GM12891 (cell line): ENCODE data around the gene PTPRG.
A peak's percentile ranks its signal among the peaks of the same experiment; 100 is the strongest.

Source experiments
- DNase-seq: peaks from one replicate; pipeline ENCODE4 v3.0.0; 2011; ENCODE audit warnings: low spot score; ENCODE audit not compliant: insufficient read length
- FAIRE-seq: peaks from 2 replicates; lab custom pipeline; 2011; peaks lifted over from hg19 to GRCh38; lab: Jason Lieb, UNC
- PAX5 ChIP-seq: IDR thresholded peaks from 2 replicates; pipeline ENCODE4 v1.6.1; 2011; ENCODE audit warnings: low read length, moderate library complexity, mild to moderate bottlenecking; ENCODE audit not compliant: insufficient read depth, severe bottlenecking
- POLR2A ChIP-seq: IDR thresholded peaks from 2 replicates; pipeline ENCODE4 v1.6.1; 2011; ENCODE audit warnings: low read depth, low read length, control low read depth
- POLR2AphosphoS5 ChIP-seq: IDR thresholded peaks from 2 replicates; pipeline ENCODE4 v1.6.1; 2011; ENCODE audit warnings: low read depth, low read length, control low read depth
- POU2F2 ChIP-seq: IDR thresholded peaks from 2 replicates; pipeline ENCODE4 v1.6.1; 2011; ENCODE audit warnings: low read depth, mild to moderate bottlenecking, control low read depth, low read length, moderate library complexity
- SPI1 ChIP-seq: IDR thresholded peaks from 2 replicates; pipeline ENCODE4 v1.6.1; 2011; ENCODE audit warnings: low read depth, low read length, control low read depth
- TAF1 ChIP-seq: IDR thresholded peaks from 2 replicates; pipeline ENCODE4 v1.6.1; 2011; ENCODE audit warnings: low read depth, low read length, control low read depth

Gene PTPRG

GRCh38 chr3:61793056-61793455 lies 231.7 kb downstream of the PTPRG start:
- TF ChIP-seq POLR2A: no peak
- no peak for TF ChIP-seq SPI1
- no peak for TF ChIP-seq PAX5
- TF ChIP-seq POU2F2: no peak
- no peak for TF ChIP-seq TAF1
- TF ChIP-seq POLR2AphosphoS5: no peak
- DNase-seq (no peak), FAIRE-seq (peak; percentile 66)

- DNase-seq (no peak), FAIRE-seq (no peak)
- TF ChIP-seq POLR2AphosphoS5: no peak
- no peak for TF ChIP-seq POLR2A
- no peak for TF ChIP-seq TAF1
- no peak for TF ChIP-seq SPI1
- TF ChIP-seq PAX5: no peak
- no peak for TF ChIP-seq POU2F2
These were observed 232.2 kb downstream of the PTPRG start for GRCh38 chr3:61793521-61793920.

GRCh38 chr3:61794341-61794740 lies 233.0 kb downstream of the PTPRG start:
- FAIRE-seq (no peak), DNase-seq (no peak)
- TF ChIP-seq POLR2AphosphoS5: no peak
- no peak for TF ChIP-seq TAF1
- no peak for TF ChIP-seq SPI1
- TF ChIP-seq POLR2A: no peak
- no peak for TF ChIP-seq POU2F2
- TF ChIP-seq PAX5: no peak

DNA sequence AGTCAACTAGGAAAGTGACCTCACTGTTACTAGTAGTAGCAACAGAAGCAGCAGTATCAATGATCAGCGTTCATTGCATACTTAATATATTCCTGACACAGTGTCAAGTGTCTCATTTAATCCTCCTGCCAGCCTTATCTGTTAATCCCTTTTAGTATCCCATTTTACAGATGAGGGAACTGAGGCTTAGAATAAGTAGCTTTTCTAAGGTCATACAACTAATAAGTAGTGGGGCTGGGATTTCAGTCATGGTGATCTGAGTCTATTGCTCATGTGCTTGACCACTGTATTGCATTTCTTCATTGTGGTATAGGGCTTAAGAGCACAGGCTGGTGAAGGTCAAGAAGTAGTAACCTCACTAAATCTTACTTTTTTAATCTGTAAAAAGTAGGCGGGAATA lies 233.6 kb downstream of the PTPRG start:
- no peak for TF ChIP-seq POU2F2
- TF ChIP-seq SPI1: no peak
- TF ChIP-seq POLR2AphosphoS5: no peak
- no peak for TF ChIP-seq POLR2A
- TF ChIP-seq TAF1: no peak
- no peak for TF ChIP-seq PAX5
- DNase-seq: no peak
- FAIRE-seq: no peak

GRCh38 chr3:61796088-61796680 lies 234.8 kb downstream of the PTPRG start:
- DNase-seq (no peak), FAIRE-seq (no peak)
- TF ChIP-seq POU2F2 (no peak), TAF1 (no peak), PAX5 (no peak), POLR2A (no peak), SPI1 (no peak), POLR2AphosphoS5 (no peak)

DNA sequence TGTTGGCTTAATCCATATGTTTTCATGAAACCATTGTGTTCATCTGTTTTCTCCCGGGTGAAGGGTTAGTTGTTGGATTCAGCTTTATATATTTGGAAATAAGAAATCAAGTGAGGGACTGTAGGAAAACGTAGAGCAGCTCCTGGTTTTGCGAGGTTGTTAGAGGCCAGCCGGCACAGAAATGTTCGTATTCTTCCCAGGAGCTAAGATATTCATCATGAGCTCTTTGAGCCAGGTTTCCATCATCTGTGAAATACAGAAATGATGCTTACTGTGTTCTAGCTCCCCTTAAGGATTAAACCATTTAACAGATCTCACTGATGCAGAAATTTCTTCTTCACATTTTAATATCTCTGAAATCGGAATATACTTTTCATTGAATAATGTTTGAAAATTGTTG lies 235.5 kb downstream of the PTPRG start:
- DNase-seq: no peak
- no peak for FAIRE-seq
- TF ChIP-seq POLR2A (no peak), PAX5 (no peak), POU2F2 (no peak), SPI1 (no peak), POLR2AphosphoS5 (no peak), TAF1 (no peak)

DNA sequence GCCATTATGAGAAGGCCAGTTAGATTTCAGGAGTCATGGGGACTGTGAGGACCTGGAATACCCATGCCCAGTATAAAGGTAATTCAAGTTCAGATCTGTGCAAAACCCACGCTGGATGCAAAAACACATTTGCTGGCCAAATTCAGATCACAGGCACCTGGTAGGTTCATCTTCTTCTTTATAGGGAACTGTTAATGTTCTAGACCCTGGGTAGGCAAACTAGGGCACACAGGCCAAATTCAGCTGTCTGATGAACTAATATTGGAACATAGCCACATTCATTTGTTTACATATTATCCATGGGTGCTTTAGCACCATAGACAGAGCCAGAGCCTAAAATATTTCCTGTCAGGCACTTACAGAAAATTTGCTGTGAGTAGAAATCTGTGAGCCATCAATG lies 241.4 kb downstream of the PTPRG start:
- TF ChIP-seq PAX5: no peak
- DNase-seq: no peak
- FAIRE-seq: no peak

DNA sequence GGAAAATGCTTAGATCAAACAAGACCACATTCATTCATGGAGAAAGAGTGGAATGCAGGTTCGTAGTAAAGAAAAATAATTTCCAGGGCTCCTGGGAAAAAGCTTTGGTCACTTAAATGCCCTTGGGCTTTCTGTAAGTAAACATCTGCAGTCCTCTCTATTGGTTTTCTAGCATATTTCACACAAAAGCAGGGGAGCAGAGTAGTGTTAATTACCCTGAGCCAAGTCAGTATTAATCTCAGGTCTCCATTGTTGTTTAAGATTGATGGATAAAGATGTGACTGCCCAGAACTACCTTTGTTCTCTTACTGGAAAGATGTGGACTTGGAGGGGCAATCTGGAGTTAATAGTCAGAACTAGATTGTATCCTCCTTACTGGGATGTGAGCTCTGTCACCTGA lies 242.6 kb downstream of the PTPRG start:
- TF ChIP-seq TAF1 (no peak), SPI1 (no peak), POLR2A (no peak), PAX5 (no peak), POU2F2 (no peak), POLR2AphosphoS5 (no peak)
- no peak for FAIRE-seq
- no peak for DNase-seq

DNA sequence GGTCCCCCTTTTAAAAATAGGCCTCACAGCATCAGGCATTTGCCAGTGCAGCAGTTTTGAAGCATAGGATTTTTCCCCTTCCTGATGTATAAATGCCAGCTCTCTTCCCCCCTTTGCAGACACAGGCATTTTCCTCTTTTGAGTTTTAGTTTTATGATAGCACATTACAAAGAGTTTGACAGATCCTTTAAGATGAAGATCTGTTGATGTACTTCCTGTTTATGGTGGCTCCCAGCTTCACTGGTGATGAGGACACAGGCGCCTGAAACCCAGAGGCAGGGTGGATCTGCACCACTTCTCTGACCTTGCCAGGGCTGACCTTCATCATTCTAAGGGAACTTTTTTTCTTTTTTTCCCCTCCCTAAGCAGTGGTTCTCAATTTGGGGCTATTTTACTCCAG lies 243.4 kb downstream of the PTPRG start:
- no peak for FAIRE-seq
- TF ChIP-seq TAF1 (no peak), PAX5 (no peak), POU2F2 (no peak), SPI1 (no peak), POLR2A (no peak), POLR2AphosphoS5 (no peak)
- no peak for DNase-seq

DNA sequence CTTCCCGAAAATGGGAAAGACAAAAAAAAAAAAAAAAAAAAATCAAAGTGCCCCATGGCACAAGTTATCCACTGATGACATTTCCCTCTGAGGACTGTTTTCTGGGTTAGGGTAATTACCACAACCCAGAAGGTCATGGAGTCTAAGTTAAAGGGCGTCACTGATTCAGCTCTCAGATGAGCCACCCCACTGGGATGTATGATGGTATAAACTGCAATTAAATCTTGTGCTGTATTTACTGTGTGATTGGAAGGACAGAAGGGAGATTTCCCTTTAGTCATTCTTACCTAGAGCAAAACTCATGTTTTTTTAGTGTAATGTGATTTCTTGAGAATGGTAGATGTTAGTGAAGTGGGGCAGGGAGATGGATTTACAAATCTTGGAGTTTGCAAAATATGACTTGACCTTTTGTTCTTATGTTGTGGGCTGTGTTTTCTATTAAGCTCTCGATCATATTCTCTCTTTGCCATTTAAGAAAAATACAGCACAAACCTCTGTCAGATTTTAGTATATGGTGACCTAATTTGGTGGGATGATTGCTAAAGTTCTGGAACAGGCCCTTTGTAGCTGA lies 244.2 kb downstream of the PTPRG start:
- no peak for DNase-seq
- peak; percentile 16 for FAIRE-seq
- no peak for TF ChIP-seq TAF1
- no peak for TF ChIP-seq POLR2AphosphoS5
- TF ChIP-seq POU2F2: no peak
- no peak for TF ChIP-seq POLR2A
- no peak for TF ChIP-seq PAX5
- no peak for TF ChIP-seq SPI1
